Measurements from ENCODE around the gene DNAH17.

DNAH17 gene

DNA sequence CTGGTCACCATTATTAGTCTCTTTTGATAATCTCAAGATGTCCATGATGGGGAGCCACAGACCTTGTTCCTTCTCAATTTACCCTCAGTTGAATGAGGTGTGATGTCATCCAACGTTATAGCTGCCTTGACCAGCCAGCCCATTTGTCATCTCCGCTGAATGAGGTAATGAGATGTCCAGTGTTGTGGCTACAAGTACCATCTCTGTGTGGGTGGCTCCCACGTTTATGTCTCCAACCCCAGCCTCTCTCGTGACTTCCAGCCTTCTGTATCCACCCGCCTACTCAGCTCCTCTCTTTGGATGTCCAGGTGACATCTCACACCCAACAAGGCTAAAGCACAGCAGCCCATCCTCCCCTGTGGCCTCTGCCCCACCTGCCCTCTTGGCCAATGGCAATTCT is 18.2 kb downstream of the DNAH17 start:
- no peak for TF ChIP-seq ZC3H10 (CRISPR knock-in tag; IDR thresholded peaks at IDR 0.05)
- ATAC-seq: no peak

- TF ChIP-seq ESRRG (CRISPR knock-in tag; IDR thresholded peaks at IDR 0.05): no peak
- no peak for TF ChIP-seq BACH2 (CRISPR knock-in tag; IDR thresholded peaks at IDR 0.05; ENCODE audit: borderline replicate concordance)
- peak; percentile 59; the same call in 1 of the 2 replicates for TF ChIP-seq ZFP3 (CRISPR knock-in tag; IDR thresholded peaks at IDR 0.05)
- TF ChIP-seq PPARA (CRISPR knock-in tag; IDR thresholded peaks at IDR 0.05; ENCODE audit: borderline replicate concordance): no peak
- peak; percentile 74 for TF ChIP-seq CSDC2 (CRISPR knock-in tag; IDR thresholded peaks at IDR 0.05)
- no peak for TF ChIP-seq RARB (CRISPR knock-in tag; IDR thresholded peaks at IDR 0.05)
- TF ChIP-seq SNAI2 (CRISPR knock-in tag; IDR thresholded peaks at IDR 0.05): peak; percentile 47; the same call in 1 of the 2 replicates
- no peak for TF ChIP-seq ARNTL (CRISPR knock-in tag; IDR thresholded peaks at IDR 0.05; ENCODE audit: borderline replicate concordance, low read depth)
- TF ChIP-seq TOX (CRISPR knock-in tag; IDR thresholded peaks at IDR 0.05; ENCODE audit: borderline replicate concordance): no peak
- TF ChIP-seq CREB5 (CRISPR knock-in tag; IDR thresholded peaks at IDR 0.05; ENCODE audit: low read depth): peak; percentile 93
- TF ChIP-seq ZNF565 (CRISPR knock-in tag; conservative IDR thresholded peaks at IDR 0.05; ENCODE audit: low read depth): no peak; the same call in 1 of the 2 replicates
- no peak for TF ChIP-seq PATZ1 (CRISPR knock-in tag; IDR thresholded peaks at IDR 0.05; ENCODE audit: borderline replicate concordance)
- TF ChIP-seq CSRNP3 (CRISPR knock-in tag; IDR thresholded peaks at IDR 0.05): no peak
- TF ChIP-seq, protein P1, sequence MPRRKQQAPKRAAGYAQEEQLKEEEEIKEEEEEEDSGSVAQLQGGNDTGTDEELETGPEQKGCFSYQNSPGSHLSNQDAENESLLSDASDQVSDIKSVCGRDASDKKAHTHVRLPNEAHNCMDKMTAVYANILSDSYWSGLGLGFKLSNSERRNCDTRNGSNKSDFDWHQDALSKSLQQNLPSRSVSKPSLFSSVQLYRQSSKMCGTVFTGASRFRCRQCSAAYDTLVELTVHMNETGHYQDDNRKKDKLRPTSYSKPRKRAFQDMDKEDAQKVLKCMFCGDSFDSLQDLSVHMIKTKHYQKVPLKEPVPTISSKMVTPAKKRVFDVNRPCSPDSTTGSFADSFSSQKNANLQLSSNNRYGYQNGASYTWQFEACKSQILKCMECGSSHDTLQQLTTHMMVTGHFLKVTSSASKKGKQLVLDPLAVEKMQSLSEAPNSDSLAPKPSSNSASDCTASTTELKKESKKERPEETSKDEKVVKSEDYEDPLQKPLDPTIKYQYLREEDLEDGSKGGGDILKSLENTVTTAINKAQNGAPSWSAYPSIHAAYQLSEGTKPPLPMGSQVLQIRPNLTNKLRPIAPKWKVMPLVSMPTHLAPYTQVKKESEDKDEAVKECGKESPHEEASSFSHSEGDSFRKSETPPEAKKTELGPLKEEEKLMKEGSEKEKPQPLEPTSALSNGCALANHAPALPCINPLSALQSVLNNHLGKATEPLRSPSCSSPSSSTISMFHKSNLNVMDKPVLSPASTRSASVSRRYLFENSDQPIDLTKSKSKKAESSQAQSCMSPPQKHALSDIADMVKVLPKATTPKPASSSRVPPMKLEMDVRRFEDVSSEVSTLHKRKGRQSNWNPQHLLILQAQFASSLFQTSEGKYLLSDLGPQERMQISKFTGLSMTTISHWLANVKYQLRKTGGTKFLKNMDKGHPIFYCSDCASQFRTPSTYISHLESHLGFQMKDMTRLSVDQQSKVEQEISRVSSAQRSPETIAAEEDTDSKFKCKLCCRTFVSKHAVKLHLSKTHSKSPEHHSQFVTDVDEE (CRISPR knock-in tag; IDR thresholded peaks at IDR 0.05): 0 out of 2 replicates have a peak, but pooled peaks have one; percentile 26
- TF ChIP-seq ZFP30 (CRISPR knock-in tag; IDR thresholded peaks at IDR 0.05): peak; percentile 59; the same call in 1 of the 2 replicates
- TF ChIP-seq ZC3H10 (CRISPR knock-in tag; IDR thresholded peaks at IDR 0.05): no peak
- no peak for TF ChIP-seq ZNF8 (CRISPR knock-in tag; IDR thresholded peaks at IDR 0.05)
- TF ChIP-seq ZNF70 (CRISPR knock-in tag; IDR thresholded peaks at IDR 0.05): peak; percentile 10; the same call in 1 of the 2 replicates
- no peak for TF ChIP-seq TCF4 (CRISPR knock-in tag; IDR thresholded peaks at IDR 0.05; ENCODE audit: borderline replicate concordance)
- no peak for TF ChIP-seq GLIS3 (CRISPR knock-in tag; IDR thresholded peaks at IDR 0.05)
- TF ChIP-seq ISL1 (CRISPR knock-in tag; IDR thresholded peaks at IDR 0.05): no peak
- TF ChIP-seq, protein P2, sequence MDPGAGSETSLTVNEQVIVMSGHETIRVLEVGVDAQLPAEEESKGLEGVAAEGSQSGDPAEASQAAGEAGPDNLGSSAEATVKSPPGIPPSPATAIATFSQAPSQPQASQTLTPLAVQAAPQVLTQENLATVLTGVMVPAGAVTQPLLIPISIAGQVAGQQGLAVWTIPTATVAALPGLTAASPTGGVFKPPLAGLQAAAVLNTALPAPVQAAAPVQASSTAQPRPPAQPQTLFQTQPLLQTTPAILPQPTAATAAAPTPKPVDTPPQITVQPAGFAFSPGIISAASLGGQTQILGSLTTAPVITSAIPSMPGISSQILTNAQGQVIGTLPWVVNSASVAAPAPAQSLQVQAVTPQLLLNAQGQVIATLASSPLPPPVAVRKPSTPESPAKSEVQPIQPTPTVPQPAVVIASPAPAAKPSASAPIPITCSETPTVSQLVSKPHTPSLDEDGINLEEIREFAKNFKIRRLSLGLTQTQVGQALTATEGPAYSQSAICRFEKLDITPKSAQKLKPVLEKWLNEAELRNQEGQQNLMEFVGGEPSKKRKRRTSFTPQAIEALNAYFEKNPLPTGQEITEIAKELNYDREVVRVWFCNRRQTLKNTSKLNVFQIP (CRISPR knock-in tag; IDR thresholded peaks at IDR 0.05; ENCODE audit: borderline replicate concordance, low read depth): no peak
- no peak for TF ChIP-seq OSR1 (CRISPR knock-in tag; IDR thresholded peaks at IDR 0.05)
These were observed 18.9 kb downstream of the DNAH17 start for GRCh38 chr17:78558181-78558850.

More at GRCh38 chr17:78558181-78558850, 18.9 kb downstream of the DNAH17 start:
- peak; percentile 6; the same call in 2 of the 3 replicates for ATAC-seq

Measured in SK-N-SH treated with all-trans-retinoic acid at 6 μM for 48 hours (cell line).